ENCODE measurements around the gene MUC5AC.
"Not testable (repeated sequence)": the region's sequence is repeated elsewhere in the genome, so short reads cannot be mapped to it uniquely, and the experiment has no call there.

The MUC5AC gene

GRCh38 chr11:1161410-1162137, 3.8 kb downstream of the MUC5AC start:
- in situ Hi-C loops (cut with HindIII; ENCODE audit: low sequenced_read_pairs): no loop called here

GRCh38 chr11:1162138-1162475, 4.4 kb downstream of the MUC5AC start:
- in situ Hi-C loops (cut with HindIII; ENCODE audit: low sequenced_read_pairs): no loop called here

- in situ Hi-C loops (cut with HindIII; ENCODE audit: low sequenced_read_pairs): no loop called here
Observed at GRCh38 chr11:1162491-1163311, 4.9 kb downstream of the MUC5AC start.

- in situ Hi-C loops (cut with HindIII; ENCODE audit: low sequenced_read_pairs): no loop called here
Observed at GRCh38 chr11:1163321-1163910, 5.7 kb downstream of the MUC5AC start.

GRCh38 chr11:1163911-1164735, 6.4 kb downstream of the MUC5AC start:
- in situ Hi-C loops (cut with HindIII; ENCODE audit: low sequenced_read_pairs): no loop called here

GRCh38 chr11:1164779-1165255, 7.1 kb downstream of the MUC5AC start:
- in situ Hi-C loops (cut with HindIII; ENCODE audit: low sequenced_read_pairs): not testable (repeated sequence)

GRCh38 chr11:1165256-1166041, 7.7 kb downstream of the MUC5AC start:
- in situ Hi-C loops (cut with HindIII; ENCODE audit: low sequenced_read_pairs): no loop called here

- in situ Hi-C loops (cut with HindIII; ENCODE audit: low sequenced_read_pairs): no loop called here
Observed at GRCh38 chr11:1167256-1167655, 9.5 kb downstream of the MUC5AC start.

GRCh38 chr11:1167751-1168231, 10.0 kb downstream of the MUC5AC start:
- in situ Hi-C loops (cut with HindIII; ENCODE audit: low sequenced_read_pairs): no loop called here

- in situ Hi-C loops (cut with HindIII; ENCODE audit: low sequenced_read_pairs): no loop called here
Observed at GRCh38 chr11:1168256-1168655, 10.5 kb downstream of the MUC5AC start.

- in situ Hi-C loops (cut with HindIII; ENCODE audit: low sequenced_read_pairs): no loop called here
Observed at GRCh38 chr11:1168721-1169161, 11.0 kb downstream of the MUC5AC start.

GRCh38 chr11:1171223-1171984, 13.7 kb downstream of the MUC5AC start:
- in situ Hi-C loops (cut with HindIII; ENCODE audit: low sequenced_read_pairs): no loop called here

GRCh38 chr11:1171985-1172728, 14.4 kb downstream of the MUC5AC start:
- in situ Hi-C loops (cut with HindIII; ENCODE audit: low sequenced_read_pairs): no loop called here

GRCh38 chr11:1172729-1173117, 15.0 kb downstream of the MUC5AC start:
- in situ Hi-C loops (cut with HindIII; ENCODE audit: low sequenced_read_pairs): no loop called here

GRCh38 chr11:1173396-1173795, 15.6 kb downstream of the MUC5AC start:
- in situ Hi-C loops (cut with HindIII; ENCODE audit: low sequenced_read_pairs): not testable (repeated sequence)

- in situ Hi-C loops (cut with HindIII; ENCODE audit: low sequenced_read_pairs): no loop called here
Observed at GRCh38 chr11:1174441-1175370, 17.0 kb downstream of the MUC5AC start.

- in situ Hi-C loops (cut with HindIII; ENCODE audit: low sequenced_read_pairs): no loop called here
Observed at GRCh38 chr11:1175461-1176223, 17.9 kb downstream of the MUC5AC start.

Data from DLD1 (cell line).